Astrocyte (in vitro differentiated cells and primary cell): Measurements from ENCODE around the gene MROH9.

Source experiments
- CTCF ChIP-seq: IDR thresholded peaks from 2 replicates; pipeline ENCODE4 v1.5.1; 2011; ENCODE audit warnings: low read depth, mild to moderate bottlenecking, inconsistent platforms, low read length, moderate library complexity; ENCODE audit not compliant: insufficient read depth
- EZH2 ChIP-seq: IDR thresholded peaks from 2 replicates; pipeline ENCODE4 v1.6.1; 2012; ENCODE audit warnings: mild to moderate bottlenecking, low read length, inconsistent platforms; ENCODE audit not compliant: insufficient read depth

GRCh38 chr1:171038284-171038683 is 103.0 kb downstream of the MROH9 start:
- TF ChIP-seq CTCF (no peak), EZH2 (no peak)
